Measurements from ENCODE around the gene ATP8B4.
"Not testable (repeated sequence)": the region's sequence is repeated elsewhere in the genome, so short reads cannot be mapped to it uniquely, and the experiment has no call there.

ATP8B4 gene, protein sequence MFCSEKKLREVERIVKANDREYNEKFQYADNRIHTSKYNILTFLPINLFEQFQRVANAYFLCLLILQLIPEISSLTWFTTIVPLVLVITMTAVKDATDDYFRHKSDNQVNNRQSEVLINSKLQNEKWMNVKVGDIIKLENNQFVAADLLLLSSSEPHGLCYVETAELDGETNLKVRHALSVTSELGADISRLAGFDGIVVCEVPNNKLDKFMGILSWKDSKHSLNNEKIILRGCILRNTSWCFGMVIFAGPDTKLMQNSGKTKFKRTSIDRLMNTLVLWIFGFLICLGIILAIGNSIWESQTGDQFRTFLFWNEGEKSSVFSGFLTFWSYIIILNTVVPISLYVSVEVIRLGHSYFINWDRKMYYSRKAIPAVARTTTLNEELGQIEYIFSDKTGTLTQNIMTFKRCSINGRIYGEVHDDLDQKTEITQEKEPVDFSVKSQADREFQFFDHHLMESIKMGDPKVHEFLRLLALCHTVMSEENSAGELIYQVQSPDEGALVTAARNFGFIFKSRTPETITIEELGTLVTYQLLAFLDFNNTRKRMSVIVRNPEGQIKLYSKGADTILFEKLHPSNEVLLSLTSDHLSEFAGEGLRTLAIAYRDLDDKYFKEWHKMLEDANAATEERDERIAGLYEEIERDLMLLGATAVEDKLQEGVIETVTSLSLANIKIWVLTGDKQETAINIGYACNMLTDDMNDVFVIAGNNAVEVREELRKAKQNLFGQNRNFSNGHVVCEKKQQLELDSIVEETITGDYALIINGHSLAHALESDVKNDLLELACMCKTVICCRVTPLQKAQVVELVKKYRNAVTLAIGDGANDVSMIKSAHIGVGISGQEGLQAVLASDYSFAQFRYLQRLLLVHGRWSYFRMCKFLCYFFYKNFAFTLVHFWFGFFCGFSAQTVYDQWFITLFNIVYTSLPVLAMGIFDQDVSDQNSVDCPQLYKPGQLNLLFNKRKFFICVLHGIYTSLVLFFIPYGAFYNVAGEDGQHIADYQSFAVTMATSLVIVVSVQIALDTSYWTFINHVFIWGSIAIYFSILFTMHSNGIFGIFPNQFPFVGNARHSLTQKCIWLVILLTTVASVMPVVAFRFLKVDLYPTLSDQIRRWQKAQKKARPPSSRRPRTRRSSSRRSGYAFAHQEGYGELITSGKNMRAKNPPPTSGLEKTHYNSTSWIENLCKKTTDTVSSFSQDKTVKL

DNA sequence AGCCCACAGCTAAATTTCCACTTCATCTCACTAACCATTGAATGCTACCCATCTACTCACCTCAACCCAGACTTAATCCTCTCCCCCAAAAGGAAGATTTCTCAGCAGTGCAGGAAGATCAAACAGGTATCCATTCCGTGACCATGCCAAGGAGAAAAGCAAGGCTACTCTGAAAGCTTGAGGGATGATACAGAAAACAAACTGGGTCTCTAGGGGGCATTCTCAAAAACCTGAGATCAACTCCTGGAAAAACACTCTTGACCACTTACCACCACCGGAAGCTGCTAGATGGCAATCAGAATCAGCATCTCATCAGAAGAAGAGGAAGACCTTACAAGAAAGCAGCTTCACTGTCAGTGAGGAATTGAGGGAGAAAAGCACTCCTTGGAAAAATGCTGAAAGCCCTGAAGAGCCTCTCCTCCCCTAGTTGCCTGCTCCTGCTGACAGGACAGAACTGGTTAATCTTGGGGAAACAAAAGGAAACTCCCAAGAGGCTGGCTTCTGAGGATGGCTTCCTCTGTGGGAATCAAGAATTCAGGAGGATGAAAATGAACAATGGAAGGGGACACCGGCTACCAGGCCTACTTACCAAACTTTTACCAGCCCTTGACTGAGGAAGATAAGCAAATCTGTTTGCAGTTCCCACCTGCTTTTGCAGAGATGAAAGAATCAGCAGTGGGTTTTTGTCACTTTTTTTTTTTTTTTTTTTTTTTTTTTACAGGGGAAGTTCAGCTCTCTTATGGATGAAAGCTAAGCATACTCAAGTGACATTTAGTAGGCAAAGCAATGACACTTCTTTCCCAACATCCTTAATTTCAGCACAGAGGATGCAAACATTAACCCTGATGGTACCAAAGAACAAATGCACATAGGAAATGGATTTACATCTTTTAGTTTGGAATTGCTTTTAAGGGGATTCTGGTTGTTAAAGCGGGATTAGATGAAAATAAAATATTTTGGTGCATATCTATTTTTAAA lies at the start of gene ATP8B4:
Gene ATP8B4 (minus strand): TSS at position 171 of the 978 bp plus-strand sequence. CDS start 12,267 bp downstream, outside the sequence.
- DNase-seq, result no peak

DNA sequence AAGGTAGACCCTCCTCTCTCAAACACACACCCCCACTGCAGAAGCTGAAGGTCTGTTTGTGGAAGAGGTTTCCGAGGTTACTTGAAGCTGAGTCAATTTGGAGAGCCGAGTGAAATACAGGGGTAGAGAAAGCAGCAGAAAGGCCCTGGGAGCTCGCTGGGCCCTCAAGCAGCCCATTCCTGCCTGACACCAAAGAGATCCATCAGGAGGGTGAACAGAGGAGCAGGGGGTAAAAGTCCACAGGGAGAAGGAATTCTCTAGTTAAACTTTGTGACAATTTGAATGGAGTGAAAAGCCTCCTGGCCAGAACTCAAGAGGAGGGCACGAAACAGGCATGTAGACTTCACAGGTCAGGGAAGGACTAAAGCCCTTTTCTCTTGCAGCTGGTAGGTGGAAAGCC lies 49.3 kb upstream of the ATP8B4 start:
- DNase-seq, result no peak

DNA sequence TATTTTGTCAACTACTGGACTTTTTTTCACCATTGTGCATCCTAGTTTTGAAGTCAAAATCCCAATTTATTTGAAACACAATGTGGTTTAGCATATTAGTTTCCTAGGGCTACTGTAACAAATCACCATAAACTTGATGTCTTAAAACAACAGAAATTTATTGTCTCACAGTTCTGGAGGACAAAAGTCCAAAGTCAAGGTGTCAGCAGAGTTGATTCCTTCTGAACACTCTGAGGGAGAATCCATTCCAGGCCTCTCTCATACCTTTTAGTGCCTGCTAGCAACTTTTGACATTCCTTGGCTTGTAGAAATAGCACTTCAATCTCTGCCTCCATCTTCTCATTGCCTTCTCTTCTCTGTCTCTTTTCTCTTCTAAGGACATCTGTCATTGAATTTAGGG lies 48.1 kb upstream of the ATP8B4 start:
- DNase-seq, result no peak

DNA sequence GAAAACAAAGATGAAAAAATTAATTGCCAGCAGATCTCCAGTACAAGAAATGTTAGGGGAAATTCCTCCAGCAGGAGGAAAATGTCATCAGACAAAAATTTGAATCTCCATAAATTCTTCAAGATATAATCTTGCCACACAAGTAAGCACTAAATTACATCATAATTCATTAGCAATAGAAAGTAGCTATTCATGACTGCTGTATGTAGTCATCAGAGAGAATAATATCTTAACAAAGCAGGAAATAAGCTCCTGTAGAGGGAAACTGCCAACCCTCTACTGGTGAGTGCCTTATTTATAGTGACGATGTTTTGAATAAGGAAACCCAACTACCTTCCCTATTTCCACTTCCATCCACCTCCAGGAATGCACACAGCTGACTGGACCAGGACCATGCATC lies 47.2 kb upstream of the ATP8B4 start:
- DNase-seq, result no peak

DNA sequence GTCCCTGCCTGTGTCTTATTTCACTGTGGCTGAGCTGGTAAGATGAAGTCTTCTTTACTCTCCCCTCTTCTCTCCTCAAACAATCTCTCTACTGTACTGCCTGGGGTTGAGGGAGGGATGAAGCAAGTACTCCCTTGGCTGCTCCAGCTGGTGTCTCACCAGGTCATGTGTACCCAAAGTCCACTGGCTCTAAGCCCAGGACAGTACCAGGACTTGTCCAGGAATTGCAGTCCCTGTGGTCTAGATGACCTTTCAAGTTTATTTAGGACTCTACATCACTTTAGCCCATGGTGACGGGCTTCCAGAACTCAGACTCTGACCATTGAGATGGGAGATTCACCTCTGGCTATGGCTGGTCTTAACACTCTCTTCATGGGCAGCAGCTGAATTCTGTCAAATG lies 45.4 kb upstream of the ATP8B4 start:
- no peak for DNase-seq

DNA sequence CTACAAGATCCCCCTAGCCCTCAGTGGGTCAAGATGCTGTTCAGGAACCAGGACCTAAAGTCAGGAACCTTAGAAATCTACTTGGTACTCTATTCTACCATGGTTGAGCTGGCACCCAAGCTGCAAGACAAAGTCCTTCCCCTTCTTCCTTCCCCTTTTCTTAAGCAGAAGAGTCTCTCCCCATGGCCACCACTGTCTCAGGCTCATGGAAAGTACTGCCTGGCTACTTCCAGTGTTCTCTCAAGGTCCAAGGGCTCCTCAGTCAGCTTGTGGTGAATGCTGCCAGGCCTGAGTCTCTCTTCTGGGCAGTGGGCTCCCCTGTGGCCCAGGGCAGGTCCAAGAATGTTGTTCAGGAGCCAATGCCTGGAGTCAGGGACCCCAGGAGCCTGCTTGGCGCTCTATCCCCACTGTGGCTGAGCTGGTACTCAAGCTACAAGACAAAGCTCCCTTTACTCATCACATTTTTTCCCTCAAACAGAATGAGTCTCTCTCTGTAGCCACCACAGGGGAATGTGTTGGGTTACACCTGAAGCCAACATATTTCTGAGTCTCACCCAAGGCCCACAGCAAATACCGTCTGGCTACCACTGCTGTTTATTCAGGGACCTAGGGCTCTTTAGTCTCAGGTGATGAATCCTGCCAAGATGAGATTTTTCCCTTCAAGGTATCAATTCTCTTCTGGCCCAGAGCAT lies 44.8 kb upstream of the ATP8B4 start:
- DNase-seq, result no peak

DNA sequence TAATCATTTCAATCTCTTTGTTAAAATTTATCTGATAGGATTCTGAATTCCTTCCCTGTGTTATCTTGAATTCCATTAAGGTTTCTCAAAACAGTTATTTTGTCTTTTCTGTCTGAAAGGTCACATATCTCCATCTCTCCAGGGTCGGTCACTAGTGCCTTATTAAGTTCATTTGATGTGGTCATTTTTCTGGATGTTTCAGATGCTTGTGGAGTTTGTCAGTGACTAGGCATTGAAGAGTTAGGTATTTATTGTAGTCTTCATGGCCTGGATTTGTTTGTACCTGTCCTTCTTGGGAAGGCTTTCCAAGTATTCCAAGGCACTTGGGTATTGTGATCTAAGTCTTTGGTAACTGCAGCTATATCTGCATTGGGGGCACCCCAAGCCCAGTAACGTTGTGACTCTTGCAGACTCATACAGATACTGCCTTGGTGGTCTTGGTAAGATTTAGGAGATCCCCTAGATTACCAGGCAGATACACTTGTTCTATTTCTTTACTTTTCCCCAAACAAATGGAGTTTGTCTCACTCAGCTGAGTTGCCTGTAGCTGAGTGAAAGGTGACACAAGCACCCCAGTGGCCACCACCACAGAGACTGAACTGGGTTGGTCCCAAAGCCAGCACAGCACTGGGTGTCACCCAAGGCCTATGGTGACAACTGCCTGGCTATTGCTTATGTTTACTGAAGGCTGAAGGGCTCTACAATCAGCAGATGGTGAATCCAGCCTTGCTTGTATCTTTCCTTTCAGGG lies 44.1 kb upstream of the ATP8B4 start:
- DNase-seq, result no peak

DNA sequence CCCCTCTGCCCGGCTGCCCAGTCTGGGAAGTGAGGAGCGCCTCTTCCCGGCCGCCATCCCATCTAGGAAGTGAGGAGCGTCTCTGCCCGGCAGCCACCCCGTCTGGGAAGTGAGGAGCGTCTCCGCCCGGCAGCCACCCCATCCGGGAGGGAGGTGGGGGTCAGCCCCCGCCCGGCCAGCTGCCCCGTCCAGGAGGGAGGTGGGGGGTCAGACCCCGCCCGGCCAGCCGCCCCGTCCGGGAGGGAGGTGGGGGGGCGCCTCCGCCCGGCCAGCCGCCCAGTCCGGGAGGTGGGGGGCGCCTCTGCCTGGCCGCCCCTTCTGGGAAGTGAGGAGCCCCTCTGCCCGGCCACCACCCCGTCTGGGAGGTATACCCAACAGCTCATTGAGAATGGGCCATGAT lies 39.2 kb upstream of the ATP8B4 start:
- DNase-seq, result not testable (repeated sequence)

DNA sequence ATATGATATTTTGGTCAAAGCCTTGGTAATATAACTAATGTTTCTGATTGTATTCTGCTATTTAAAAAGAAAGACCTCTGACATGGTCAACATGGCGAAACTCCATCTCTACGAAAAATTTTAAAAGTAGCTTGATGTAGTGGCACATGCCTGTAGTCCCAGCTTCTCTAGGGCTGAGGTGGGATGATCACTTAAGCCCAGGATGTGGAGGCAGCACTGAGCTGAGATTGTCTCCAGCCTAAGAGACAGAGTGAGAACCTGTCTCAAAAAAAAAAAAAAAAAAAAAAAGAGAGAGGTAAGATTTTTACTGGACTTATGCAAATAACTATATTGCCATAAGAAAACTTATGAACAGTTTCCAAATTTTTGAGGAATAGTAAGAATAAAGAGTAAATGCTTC lies 32.4 kb upstream of the ATP8B4 start:
- DNase-seq, result no peak

DNA sequence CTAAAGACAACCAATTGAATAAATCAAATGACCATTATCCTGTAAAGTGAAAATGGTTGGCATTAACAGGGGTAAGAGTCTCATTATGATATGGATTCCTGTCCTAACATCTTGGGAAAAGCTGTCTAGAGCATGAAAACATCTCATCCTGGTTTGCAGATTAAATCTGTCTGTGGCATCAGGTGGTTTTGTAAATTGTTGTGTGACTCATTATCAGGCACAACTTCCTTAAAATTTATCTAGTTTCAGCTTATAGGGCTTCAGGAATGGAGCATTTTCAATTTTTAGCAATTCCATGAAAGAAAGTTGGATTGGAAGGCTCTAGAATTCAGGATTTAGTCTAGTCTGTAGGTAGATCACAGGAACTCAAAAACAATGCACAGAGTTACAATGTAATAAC lies 31.8 kb upstream of the ATP8B4 start:
- no peak for DNase-seq

DNA sequence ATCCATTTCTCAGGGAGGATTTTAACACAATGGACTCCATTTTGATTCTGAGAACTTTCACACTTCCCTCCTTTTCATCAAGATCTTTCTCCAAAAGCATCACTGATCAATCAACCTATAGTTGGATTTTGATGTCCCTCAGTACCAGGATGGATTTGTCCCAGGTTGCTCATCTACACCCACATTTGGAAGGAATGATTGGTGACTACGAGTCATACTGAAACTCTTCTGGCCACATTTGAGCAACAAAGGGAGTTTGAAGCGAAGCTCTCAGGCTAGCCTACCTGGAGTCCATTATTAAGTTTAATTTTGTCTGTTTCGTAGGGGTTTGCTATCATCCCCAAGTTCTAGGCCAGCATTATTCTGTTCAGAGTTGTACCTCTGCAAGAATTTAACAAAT lies 31.3 kb upstream of the ATP8B4 start:
- DNase-seq, result no peak

DNA sequence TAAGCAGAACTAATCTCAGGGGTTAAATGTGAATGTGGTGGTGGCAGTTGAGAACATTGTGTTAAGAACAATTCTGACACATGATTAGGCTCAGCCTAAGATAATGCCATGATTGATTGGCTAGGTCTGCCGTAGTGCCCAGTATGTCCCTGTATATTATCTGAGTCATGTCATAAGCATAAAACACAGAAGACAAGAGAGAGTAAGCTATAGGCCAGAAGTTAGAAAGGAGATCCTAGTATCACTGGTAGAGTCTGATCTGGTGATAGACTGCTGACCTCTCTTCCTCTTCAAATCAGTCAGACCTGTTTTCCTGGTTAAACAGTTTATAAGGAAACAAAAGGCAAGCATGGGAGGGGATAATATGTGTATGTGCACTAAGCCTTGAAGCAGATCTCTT lies 30.1 kb upstream of the ATP8B4 start:
- DNase-seq, result no peak

DNA sequence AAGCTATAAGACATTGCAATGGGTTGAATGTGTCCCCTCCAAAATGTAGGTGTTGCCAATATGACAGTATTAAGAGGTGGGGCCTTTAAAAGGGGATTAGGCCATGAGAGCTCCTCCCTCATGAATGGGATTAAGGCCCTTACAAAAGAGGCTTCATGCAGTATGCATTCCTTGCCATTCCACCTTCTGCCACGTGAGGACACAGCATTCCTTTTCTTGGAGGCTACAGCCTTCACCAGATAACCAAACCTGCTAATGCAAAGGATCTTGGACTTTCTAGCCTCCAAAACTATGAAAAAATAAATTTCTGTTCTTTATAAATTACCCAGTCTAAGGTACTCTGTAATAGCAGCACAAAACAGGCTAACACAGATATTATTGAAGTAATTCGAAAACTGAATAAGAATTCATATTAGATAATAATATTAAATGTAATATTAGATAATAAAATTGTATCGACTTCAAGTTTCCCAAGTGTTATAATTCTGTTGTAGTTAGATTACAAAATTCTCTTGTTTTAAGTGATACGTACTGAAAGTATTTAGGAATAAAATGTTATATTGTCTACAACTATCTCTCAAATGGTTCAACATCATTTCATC lies 29.4 kb upstream of the ATP8B4 start:
- no peak for DNase-seq

DNA sequence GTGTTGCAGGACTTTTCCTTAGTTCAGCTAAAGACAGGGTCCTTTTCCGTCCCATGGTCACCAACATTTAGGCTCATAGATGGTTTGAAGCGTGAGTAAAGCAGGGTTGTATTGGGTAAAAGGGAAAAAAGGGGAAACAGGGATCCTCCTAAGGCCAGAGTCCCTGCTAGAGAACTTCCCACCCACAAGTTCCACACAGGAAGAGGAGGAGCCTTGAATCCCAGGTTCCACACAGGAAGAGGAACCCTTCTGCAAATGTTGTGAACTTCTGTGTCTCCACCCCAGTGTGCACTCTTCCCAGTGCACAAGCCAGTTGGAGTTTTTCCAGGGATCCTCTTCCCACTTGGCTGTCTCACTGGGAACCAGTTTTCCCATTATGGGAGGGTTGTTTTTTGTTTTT lies 27.6 kb upstream of the ATP8B4 start:
- no peak for DNase-seq

DNA sequence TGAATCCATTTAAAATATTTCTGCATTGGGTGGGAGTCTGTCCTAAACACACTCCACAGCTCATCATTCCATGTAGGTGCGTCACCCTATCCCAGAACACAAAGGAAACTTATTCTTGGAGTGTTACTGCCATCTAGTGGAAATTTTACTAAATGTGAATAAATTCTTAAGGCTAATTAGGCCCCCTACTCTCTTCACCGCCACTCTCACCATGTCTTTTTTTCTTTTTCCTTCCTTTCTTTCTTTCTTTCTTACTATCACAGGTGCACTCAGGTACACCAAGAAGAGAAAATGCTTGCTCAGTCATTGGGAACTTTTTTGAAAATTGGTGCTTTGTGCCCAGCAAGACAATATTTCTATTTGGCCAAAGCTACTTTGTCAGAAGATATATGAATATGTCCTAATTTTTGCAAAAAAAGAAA lies 26.4 kb upstream of the ATP8B4 start:
- DNase-seq, result peak; percentile 45

DNA sequence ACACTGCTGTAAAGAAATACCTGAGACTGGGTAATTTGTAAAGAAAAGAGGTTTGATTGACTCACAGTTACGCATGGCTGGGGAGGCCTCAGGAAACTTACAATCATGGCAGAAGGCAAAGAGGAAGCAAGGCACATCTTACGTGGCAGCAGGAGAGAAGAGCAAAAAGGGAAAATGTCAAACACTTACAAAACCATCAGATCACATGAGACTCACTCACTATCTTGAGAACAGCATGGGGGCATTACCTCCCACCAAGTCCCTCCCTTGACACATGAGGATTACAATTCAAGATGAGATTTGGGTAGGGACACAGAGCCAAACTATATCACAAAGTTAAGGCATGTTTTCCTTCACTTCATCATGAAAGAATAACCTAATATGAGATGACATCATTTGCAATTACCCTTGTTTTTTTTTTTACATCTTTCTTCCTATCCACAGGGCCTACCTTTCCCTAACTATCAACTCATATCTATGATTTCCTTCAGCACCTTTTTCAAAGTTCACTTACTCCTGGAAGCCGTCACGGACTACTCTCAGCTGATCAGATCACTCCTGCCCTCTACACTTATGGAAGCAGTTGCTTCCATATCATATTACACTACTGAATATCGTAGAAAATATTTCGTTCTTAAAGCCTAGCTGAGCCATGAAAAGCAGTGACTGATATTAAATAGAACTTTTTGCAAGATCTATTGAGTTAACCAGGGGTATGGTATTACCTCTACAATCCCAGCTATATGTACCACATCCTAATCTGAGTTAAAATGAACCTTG lies 25.5 kb upstream of the ATP8B4 start:
- DNase-seq, result no peak

DNA sequence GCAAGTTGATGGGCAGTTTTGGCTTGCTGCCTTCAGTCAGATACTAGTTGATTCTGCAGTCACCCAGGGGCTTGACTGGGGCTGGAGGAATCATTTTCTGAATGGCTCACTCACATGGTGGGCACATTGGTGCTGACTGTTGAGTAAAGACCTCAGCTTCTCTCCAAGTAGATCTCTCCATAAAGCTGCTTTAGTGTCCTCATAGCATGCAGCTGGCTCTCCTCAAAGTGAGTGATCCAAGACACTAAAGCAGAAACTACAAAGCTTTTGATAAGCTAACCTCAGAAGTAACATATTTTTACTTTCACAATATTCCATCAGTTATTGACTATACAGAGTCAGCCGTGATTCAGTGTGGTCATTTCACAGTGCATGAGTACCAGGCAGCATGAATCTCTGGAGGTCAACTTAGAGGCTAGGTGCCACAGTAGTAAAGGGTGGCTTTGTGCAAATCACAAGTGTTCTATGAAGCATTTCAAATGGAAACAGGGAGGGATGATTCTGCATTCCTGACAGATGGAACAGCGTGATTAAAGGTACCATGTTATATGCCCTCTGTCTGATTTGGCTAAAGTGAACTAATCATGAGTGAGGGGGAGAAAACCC lies 24.3 kb upstream of the ATP8B4 start:
- no peak for DNase-seq

DNA sequence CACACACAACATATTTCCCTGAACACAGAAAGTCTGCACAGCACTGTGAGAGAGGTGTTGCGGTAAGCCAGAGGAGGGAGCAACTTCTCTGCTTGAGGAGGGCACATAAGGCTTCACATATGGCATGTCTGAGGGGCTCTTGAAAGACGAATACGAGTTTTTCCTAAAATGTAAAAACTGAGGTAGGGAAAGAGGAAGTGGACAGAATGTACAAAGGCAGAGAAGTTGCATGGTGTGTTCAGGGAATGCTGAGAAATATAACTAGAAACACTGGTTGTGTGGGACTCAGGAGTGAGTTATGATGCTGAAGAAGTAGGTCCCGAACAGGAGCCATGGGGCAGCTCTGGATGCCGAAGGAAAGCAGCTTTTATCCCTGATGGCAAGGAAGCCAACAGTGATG lies 22.8 kb upstream of the ATP8B4 start:
- DNase-seq, result no peak

DNA sequence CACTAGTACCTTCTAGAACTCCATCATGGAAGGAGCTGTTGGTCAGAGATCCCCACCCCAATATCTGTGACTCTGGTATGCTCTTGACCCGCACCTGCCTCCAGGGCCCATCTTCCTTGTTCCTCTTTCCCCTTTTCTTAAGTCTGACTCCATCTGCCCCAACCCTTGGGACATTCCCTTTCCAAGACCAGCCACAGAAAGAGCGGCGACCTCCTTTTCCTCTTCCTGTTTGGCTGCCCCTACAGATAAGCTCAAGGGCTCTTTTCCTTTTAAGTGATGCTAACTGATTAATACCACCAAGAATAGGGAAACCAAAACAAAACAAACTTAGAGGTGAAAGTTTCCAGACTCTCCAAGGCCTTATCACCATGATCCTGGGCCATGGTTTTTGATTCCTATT lies 21.9 kb upstream of the ATP8B4 start:
- no peak for DNase-seq
